CD4-positive, alpha-beta T cell treated with Interferon alpha-2 for 1 hour (primary cell): Measurements from ENCODE around the gene FZD7.

ENCODE experiments used
- DNase-seq, 2 donors: peaks; one replicate each; pipeline ENCODE4 v3.0.0-alpha.2; 2020 to 2022

FZD7 gene

DNA sequence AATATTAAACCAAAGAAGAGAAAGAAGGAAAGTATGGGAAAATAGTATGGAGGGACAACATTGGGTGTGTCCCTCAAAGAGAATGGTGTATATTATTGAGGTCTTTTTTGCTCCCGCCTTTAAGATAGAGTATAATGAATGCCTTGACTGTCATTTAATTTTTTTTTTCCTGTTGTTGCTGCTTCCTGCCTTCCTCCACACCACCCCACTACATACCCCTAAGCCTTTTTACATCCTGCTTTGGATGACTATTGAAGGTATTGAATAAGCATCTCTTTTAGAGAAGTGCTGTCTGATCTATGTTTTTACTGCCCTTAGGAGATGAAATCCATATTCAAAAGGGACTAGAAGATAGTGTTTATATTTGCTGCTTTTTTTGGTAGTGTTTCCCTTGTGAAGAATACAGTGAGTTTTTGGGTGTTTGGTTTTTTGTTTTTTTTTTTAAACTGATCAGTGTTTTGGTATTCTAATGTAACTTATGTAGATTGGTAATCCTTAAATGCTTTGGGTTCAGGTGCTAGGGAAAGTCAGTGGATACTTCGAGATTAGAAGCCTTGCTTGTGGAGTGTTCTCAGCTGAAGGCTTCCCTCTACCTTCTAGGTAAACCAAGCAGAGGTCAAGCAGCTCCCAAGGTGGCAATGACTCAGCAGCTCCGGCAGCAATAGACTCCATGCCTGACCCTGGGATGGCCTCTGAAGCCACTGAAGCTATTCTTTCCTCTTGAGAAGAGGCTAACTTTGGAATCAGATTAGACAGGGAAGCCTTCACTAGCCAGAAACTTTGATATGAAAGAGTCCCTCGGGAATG is 5.0 kb downstream of the FZD7 start:
- DNase-seq = no peak

DNA sequence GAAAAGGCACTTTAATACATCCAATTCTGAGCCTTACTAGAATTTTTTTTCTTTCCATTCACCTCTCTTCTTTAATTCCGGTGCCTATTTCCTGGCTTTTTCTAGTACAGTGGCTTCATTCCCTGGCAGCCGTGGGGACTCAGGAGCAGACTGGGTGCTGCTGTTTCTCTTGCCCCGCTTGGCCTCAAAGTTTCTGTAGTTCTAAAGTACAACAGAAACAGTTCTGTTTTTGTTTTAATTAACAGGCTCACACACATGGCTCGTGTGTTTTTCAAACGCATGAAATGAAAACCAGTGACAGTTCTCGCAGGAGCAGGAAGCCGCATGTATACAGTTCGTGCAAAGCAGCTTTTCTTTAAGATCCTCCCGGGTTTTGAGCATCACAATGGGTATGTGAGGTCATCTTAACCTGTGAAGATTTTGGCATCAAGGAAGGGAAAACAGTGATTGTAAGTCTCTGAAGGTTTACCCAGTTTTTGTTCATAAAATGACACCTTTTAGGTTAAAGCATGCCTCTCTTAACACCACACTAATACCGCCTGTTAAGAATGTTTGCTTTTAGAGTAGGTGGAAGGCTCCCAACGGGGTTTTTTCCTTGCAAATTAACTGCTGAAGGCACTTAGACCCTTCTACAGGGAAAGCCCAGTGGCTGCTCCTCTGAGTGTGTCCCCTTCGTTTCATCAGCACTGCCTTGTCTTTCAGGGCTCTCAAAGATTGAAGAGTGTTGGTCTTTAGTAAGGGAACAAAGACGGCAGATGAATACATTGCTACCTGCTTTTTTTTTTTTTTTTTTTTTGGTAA is 5.8 kb downstream of the FZD7 start:
- no peak for DNase-seq

DNA sequence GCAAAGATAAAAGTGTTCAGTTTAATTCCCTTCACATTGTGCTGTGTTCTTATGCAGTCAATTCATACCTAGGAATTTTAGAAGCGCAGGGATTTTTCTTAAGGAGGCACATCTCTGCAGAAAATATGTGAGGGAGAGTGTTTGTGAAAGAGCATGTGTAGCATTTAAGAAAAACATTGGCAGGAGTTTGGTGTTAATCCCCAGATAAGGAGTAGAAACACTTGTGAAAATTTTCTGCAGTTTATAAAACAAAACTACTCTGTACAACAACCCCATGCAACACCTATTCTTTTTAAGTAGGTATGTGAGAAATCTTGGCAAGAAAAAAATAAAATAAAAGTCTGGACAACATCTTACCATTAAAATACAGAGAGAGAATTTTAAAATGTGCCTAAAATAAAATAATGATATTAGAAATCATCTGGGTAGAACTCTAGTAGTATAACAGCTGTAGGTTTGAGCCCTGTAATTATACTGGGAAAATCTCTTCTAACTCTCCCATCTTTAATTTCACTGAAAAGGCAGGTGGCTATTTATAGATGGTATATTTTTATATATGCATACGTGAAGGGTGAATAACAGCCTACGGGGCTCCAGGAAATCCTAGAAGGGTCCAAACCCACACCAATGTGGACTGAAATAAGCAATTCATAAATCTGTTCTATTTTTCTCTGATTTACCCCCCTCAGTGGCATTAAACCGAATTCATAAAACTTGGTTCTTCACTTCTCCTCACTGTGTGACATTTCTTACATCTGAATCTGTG is 6.6 kb downstream of the FZD7 start:
- no peak for DNase-seq

DNA sequence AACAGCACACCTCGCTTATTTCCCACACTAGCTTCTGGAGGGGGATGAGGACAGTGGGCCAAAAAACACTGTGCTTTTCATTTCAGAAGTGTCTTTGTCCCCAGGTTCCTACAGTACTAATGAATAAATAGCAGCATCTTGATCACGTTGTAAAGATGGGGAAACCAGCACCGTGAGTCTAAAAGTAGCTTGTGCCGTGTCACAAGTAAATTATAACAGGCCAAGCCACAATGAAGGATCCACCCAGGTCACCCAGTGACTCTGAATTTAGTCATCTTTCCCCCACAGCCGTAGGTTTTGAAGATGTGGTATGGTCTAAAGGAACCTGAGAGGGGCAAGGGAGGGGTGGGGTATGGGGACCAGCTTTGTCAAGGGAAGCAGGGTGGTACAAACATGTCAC is 8.8 kb downstream of the FZD7 start:
- no peak for DNase-seq

DNA sequence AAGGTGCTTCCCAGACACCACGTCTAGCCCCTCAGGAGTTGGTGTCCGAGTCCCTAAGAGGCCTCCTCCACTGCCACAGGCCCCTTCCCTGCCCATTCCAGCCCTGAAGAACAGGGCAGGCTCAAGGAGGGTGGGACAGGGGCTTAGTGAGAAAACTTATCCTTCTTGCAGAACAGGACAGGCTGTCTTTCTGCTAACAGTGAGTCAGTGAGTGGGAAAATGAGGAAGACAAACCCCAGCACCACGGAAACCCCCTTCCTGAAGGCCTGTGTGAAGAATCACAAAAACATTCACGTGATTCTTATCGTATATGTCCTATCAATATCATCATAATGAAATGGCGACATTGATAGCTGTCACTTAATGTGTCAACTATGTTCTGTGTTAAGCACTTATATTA is 9.8 kb downstream of the FZD7 start:
- DNase-seq = no peak

DNA sequence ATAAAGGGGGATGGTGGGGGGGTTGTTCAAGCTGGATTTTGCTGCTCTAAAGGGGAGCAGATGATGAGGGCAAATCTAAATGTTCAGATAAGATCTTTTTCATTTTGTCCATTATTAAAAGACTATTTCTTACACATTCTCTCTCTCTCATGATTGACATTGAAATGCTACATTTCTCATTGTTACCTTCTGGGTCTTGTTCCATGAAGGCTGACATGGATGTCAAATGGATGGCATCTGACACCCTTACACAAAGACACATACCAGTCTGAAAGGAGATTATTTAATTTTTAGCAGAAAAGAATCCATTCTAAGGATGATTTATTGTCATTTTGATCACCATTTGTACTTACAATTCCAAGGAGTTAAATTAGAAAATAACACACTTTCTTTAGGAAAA is 11.1 kb downstream of the FZD7 start:
- no peak for DNase-seq

DNA sequence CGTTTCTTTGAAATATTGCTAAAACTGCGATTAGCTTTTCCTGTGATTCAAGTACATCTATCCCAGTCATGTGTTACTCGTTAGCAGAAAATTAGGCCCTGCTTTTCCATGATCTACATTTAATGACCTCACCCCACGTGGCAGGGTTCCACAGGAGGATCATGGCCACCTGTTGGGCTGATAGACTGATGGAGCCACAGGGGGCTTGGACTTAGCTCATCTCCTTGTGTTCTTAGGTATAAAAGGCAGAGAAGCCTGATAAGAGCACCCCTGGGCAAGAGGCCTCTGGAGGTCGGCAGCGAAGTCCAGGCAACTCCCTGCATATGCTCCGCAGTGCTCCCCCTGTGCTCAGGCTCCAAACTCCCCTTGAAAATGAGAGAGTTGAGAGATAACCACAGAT is 12.9 kb downstream of the FZD7 start:
- DNase-seq = no peak

DNA sequence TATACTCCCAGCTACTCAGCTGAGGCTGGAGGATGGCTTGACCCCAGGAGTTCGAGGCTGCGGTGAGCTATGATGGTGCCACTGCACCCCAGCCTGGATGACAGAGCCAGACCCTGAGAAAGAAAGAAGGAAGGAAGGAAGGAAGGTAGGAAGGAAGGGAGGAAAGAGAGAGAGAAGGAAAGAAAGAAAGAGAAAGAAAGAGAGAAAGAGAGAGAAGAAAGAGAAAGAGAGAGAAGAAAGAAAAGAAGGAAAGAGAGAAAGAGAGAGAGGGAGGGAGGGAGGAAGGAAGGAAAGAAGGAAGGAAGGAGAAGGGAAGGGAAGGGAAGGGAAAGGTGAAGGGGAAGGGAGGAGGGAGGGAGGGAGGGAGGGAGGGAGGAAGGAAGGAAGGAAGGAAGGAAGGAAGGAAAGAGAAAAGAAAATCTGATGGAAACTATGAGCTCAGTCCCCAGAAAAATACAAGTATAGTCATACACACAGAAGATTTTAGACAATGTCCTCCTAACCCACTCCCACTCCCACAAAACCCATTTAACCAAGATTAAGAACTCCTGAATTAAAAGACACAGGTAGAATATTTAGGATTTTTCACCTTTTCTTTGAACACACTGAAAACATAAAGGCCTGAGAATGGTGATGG is 15.6 kb downstream of the FZD7 start:
- DNase-seq = no peak

DNA sequence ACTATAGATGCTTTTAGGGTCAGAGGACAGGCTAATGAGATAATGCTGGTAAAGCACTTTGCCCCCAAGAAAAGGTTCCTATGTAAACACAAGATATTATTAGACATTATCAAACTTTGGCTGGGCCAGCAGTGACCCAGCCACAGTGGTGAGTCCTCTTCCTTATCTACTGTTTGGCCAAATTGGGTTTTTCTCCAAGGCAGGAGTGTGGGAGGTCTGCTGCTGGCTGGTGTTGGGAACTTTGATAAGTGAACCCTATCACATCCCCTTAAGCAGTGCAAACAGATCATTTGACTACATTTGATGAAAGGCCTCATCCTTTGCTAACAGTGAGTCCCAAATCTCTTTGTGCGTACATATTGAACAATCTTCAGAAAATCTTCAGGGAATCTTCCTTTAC is 16.2 kb downstream of the FZD7 start:
- DNase-seq = no peak

DNA sequence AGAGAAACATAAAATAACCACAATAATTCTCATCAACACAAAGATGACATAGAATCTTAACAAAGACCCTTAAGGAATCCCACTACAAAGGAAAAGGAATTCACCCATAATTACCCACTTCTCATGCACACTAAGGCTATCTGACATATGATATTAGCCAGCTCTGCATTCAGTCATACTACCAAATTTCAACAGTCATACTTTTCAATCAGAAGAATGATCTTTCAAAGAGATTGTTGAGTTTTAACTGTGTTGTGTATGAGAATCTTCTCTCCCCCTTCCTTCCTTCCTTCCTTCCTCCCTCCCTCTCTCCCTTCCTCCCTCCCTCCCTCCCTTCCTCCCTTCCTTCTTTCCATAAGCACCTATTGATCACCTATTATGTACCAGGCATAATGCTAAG is 17.0 kb downstream of the FZD7 start:
- no peak for DNase-seq

DNA sequence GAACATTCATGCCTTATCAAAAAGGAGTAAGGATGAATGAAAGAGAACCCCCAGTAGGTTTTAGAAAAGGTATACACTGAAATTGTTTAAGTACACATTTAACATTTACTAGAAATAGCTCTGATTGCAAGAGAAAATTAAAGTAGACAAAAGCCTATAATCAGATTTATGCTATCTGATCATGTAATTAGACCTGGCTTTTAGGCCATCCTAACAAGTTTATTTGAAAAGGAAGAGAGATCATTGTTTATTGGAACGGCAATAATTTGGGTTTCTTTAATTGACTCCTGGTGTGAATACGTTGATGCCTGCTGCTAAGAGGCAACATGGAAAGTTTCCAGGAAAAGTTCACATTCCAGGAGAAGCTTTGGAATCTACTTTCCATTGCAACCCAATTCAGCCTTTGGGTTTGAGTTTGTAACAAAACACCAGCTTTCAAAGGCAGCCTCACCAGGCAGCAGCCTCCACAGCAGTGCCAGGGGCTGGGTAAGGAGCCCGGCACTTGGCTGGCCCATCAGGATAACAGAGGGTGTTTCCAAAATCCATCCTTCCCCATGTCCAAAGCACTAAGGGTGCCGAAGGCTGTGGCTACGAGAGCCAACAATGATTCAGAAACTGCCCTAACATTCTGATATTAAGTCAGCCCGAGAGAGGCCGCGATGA is 18.0 kb downstream of the FZD7 start:
- no peak for DNase-seq

DNA sequence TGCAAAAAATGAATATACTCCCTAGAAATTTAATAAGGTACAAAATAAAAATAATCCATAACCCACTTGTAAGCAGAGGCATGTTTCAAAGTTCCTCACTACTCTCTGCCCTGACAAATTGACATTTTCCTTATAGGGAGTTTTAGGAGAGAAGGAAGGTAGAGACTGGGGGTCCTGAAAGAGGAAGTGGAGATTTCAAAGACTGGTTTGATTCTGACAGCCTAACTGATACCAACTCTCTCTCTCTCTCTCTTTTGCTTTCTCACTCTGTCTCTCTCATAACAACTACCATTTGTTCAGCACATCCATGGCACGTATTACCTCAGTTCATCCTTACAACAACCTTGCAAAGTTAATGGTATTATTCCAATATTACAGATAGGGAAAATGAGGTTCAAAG is 18.6 kb downstream of the FZD7 start:
- no peak for DNase-seq

DNA sequence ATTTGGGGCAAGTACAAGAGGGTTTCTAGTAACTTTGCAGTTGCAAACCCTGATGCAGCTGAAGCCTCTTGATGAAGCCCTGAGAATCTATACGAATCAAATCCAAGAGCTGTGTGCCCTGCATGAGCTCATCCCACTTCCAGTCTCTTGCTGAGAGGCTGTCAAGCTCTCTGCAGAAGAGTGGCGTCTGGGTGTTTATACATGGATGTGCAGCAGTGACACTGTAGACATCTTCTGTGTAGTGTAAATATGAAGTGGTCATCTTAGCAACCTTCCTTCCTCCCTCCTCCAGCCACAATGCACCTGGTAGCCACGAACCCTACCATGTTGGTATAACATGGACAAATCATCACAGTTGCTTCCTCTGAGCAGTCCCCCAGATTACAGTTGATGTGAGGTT is 21.0 kb downstream of the FZD7 start:
- DNase-seq = no peak

DNA sequence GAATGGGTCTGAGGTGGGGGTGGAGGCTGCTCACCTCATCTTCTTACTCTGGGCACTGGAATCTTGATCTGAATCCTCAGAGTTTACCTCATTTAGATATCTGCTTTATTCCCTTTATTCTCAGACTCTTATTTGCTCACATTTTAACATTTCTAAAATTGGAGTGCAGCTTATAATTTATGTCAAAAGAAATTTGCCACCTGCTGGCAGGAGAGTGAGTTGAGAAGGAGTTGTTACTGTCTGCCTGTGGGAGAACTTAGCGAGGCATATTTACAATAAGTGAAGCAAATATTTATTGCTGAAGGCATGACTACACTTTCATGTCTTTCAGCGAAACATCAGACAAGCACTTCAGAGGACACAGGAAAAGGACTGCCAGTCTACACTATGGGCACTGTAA is 23.0 kb downstream of the FZD7 start:
- DNase-seq = peak in 1 of 2 donors; percentile 11

DNA sequence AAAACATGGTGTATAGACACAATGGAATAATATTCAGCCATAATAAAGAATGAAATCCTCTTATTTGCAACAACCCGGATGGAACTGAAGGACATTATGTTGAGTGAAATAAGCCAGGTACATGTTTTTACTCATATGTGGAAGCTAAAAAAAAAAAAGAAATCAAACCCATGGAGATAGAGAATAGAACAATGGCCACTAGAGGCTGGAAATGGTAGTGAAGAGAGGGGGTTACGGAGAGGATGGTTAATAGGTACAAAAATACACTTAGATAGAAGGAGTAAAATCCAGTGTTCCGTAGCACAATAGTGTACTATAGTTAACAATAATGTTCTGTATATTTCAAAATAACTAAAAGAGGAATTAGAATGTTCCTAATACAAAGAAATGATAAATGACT is 26.6 kb downstream of the FZD7 start:
- DNase-seq = no peak

DNA sequence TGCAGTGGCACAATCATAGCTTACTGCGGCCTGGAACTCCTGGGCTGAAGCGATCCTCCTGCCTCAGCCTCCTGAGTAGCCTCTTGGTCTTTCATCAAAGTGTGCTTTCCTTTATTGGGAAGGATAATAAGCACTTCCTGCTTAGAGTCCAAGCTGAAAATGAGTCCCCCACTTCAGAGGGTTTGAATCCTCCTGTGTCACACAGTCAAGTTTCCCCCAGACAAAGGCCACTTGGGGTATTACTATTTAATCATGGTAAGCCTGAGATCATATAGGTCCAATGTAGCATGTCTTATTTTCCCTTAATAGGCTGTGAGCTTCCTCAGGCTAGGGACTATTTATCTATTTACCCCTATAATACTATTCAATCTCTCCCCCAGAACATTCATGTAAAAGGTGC is 28.0 kb downstream of the FZD7 start:
- no peak for DNase-seq

DNA sequence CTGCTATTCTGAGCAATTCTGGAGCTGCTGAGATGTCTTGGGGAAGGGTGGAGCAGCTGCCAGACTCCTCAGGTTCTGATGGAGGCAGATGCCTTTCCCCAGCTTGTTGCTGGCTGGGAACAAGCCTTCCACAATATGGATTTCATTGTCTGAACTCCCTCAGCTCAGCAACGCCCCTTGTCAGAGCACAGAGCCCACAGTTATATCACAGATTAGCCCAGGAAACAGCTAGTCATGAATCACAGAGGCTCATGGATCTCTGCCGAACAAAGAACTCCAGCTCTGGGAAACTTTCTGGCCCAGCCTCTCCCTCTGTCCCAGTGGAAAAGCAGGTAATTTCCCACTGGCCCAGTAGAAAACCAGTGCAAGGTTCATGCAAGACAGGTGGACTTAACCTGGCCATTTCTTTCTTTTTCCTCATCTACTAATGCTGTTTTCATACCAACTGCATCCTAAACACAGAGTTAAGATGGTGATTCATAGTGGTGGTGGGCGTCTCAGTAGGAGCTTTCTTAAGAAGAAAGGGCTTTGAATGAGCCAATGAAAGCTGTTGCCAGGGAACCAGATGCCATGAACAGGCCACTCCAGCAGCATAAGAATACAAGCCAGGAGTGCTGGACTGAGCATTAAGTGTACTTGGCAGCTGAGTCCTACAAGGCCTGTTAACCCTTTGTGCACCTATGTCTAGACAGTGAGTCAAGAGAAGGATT is 30.7 kb downstream of the FZD7 start:
- no peak for DNase-seq

DNA sequence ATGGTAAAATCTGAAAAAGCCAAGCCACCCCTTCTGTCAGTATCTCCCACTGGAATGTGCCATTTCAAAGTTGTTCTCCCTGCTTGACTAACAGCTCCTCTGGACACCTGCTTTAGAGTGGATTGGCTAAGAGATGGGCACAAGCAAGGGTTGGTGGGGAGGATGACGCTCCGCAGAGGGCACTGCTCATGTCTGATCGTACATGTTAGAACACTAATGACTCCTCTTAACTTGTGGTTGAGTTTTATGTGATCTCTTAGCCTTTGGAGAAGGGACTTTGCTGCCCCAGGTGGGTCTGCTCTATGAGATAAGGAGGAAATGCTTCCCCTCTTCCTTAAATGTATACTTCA is 31.2 kb downstream of the FZD7 start:
- no peak for DNase-seq

DNA sequence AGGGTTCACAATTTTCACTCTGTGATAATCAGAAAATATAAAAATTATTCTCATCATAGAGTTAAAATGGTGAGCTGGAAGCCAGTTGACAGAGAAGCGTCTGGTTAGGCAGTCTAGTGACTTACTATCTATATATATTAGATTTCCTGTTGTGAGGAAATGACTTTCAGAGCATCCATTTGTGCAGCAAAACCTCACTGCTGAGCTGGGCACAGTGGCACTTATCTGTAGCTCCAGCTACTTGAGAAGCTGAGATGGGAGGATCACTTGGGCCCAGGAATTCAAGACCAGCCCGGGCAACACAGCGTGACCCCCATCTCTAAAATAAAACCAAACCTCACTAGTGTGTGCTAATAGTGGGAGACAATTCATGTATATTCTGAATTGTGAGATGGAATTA is 32.2 kb downstream of the FZD7 start:
- DNase-seq = no peak

DNA sequence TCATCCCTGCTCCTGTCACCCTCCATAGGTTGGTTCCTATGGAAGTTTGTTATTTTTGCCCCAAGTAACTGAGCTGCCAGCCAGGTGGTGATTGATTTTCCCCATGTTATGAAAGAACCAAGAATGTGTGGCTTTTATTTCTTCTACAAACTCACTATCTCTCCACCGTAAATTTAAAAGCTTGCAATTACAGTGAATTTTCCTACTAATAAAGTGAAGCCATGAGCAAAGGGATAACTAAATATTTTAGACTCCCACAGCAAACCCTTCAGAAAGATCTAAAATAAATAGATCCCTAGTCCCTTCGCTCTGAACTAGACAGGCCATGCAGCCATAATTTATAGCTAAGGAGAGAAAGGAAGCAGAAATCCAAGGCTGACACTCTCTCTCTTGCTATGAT is 33.2 kb downstream of the FZD7 start:
- DNase-seq = no peak

DNA sequence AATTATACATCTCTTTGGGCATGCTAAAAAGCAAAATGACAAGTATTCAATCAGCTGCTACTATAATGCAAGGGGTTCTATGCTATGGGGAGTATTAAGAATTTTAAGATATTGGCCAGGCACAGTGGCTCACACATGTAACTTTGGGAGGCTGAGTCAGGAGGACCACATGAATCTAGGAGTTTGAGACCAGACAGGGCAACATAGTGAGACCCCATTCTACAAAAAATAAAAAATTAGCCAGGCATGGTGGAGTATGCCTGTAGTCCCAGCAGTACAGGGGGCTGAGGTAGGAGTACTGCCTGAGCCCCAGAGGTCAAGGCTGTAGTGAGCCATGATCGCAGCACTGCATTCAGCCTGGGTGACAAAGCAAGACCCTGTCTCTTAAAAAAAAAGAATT is 33.9 kb downstream of the FZD7 start:
- no peak for DNase-seq
